Inflammatory macrophage treated with lipopolysaccharide for 1 hour (primary cell): ENCODE results near the gene NUCKS1.
A peak's percentile ranks its signal among the peaks of the same experiment; 100 is the strongest.

Source experiments
- DNase-seq, 2 donors: peaks; one replicate each; pipeline ENCODE4 v3.0.0-alpha.2; 2020 to 2022

The NUCKS1 gene

GRCh38 chr1:205667909-205668643 lies 81.9 kb downstream of the NUCKS1 start:
- no peak for DNase-seq

DNA sequence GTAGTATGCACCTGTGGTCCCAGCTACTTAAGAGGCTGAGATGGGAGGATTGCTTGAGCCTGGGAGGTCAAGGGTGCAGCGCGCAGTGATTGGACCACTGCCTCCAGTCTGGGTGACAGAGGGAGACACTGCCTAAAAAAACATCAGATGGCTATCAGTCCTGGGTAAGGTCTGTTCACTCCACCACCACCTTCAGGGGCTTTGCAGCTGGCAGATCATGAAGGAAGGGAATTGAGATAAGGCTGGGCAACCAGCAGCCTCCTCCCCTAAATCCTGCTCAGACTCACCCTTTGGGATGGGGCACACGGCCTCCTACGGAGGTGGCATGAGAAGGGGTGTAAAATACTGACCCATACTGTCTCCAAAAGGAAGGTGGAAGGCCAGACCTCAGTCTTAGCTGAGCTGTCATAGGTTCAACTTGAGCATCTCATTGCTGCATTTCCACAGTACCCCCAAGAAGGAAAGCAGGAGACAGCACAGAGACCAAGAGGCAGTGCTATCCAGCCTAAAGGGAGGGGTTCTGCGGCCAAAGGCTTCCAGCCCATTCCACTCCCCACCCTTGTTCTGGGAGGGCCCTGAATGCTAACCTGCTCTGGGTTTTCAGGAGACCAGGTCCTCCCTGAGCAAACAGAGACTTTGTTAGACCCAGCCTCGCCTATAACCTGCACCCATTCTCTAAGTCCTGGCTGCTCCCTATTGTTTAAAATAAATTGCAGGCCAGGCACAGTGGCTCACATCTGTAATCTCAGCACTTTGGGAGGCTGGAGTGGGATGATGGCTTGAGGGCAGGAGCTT lies 83.4 kb downstream of the NUCKS1 start:
- DNase-seq: no peak

DNA sequence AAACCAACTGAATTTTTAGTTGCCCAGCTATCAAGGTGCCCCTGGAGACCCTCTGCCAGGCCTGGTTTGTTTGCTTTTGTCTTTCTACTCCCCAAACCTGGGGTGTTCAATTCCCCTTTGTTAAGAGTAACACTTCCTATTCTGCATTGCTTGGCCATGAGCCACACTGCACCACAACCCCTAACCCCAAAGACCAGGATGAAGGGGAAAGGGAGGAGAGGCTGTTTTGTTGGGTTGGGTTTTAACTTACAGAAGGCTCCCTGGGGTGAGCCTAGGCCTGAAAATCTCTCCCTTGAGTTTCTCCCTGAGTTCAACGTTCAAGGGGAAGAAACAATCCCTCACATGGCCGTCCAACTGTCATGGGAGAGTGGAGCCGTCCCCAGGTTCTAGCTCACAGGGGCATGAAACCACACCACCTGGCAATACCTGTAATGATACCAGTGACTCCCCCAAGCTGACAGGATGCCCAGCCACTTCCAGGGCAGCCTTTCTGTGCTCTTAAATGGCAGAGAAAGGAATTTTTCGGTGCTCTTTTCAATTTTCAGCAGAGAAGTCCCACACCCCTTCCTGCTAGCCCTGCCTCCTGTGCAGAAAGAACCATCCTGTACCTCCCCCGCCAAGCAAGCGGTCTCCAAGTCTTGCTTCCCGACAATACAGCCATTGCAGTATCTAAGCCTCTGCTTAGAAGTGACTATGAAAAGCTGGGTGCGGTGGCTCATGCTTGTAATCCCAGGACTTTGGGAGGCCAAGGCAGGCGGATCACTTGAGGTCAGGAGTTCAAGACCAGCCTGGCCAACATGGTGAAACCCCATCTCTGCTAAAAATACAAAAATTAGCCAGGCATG lies 84.6 kb downstream of the NUCKS1 start:
- no peak for DNase-seq

- no peak for DNase-seq
Measured at GRCh38 chr1:205664399-205665017, 85.5 kb downstream of the NUCKS1 start.

- peak; percentile 59 to 62 for DNase-seq
Measured at GRCh38 chr1:205663286-205663936, 86.6 kb downstream of the NUCKS1 start.
